NCI-H128 (cell line): ENCODE measurements around the gene HLX.

Experiments
- DNase-seq: peaks from one replicate; lab custom pipeline; 2025; ENCODE audit not compliant: unreplicated experiment; lab: John Stamatoyannopoulos, UW

The HLX gene

DNA sequence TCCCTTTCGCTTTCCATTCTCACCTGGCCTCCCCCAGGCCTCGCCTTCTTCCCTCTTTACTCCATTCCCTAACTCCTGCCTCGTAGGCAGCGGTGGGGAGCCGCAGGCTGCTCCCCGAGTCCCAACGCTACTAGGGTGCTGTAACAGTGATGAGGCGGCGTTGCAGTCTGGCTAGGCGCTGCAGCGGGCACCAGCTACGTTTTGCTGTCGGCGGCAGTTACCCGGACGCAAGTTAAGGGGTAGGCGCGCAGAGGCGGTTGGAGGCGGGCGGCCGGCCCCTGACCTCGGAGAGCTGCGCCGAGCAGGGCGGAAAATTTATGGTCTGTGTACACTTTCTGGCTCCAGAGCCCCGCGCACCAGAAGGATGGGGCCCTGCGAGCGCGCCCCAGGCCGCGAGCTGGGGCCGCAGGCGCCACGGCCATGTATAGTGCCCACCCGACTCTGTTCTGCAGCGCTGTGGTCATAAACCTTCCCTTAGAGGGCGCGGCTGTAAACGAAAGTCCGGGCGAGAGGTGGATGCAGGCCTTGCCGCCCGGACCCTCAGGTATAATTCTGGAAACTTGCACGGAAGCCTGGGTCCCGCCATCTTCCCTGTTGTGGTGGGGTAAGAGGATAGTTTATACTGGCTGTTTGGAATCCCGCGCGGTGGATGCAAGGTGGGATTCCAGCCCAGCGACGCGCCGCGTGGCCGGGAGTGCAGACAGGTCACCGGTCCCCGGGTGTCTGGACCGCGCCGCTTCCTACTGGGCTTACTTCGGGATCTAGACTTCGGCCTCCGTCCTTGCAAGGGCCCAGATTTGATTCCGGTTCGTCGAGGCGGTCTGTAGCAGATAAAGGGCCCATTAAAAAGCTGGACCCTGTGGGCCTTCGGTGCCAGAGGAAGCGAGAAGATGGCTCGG lies 15.0 kb downstream of the HLX start:
- no peak for DNase-seq

DNA sequence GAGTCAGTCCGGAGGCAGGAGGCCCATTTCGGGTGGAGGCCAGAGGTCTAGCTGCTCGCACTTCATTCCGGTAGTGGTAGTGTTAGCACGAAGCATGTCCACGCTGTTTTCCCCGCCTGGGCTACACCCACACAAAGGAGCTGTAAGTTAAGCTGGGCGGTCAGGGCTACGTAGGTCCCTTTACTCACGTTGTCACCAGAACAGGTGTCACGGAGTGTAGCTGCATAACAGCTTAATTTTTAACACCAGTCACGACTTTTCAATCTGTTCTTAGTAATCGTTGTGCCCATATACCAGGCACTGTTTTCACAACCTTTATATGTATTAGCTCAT lies 15.6 kb downstream of the HLX start:
- DNase-seq, result no peak

DNA sequence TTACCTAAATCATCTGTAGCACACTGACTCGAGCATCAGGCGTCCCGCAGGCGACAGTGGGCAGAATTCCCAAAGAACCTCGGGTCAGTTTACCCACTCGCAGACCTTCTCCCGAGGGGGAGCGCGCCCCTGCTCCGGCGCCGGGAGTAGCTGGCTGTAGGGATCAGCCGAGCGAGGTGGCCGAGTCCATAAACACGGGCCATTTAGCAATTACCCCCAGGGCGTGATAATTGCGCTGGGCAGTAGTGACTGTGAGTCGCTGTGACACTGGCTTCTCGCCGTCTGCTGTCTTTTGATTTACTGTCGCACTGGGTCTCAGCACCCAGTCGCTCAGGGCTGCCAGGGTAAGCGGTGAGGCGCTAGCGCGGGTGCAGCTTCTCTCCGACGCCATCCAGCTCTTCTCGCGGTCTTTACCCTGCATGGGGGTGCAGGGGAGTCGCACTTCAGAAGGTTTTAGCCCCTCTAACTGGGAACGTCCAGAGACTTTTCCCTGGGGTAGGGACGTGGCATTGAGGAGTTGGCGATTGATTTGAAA lies 16.2 kb downstream of the HLX start:
- no peak for DNase-seq

DNA sequence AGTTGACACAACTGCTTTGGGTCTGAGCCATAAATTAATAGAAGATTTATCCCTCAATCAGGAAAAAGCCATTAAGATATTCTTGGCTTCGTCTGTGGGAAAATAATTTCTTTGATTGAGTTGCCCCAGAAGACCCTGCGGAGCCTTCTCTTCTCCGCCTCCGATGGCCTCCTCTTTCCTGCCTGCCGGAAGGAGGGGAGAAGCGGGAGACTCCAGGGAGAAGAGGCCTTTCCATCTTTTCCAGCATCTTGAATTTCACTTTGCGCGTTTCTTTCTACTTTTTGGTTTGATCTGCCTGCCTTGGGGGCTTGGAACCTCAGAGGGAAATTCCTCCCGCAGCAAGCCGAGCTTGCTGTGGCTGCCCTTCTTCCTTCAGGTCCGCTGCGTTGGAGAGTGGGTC lies 16.8 kb downstream of the HLX start:
- no peak for DNase-seq

DNA sequence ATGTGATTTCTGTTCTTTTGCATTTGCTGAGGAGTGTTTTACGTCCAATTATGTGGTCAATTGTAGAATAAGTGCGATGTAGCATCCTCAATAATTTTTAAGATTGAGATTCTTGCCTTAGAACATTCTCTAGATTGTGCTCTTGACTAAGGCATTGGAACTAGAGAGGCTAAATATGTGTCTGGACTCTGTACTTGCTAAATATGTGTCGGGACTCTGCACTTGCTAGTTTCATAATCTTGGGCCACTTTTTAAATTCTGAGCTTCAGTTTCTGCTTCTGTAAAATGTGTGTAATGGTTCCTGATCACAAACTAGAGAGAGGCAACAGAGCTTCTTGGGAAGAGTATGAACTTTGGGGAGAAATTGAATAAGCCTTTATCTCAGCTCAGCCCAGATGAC lies 21.6 kb downstream of the HLX start:
- no peak for DNase-seq

DNA sequence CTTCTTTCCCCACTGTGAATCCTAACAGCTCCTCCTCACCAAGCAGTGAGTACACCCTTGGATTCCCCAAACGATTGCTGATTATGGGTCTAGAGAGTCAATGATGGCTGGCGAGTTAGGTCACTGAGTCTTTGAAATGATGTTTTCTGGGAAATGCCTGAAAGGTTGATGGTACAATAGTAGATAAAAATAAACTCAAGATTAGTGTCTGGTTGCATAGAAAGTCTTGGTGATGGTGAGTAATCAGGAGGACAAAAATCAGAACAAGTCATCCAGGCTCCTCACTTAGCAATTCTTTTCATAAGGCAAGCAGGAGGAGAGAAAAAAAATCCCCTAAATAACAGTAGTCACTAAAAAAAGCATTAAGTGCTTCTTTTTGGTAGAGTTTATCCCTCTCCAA lies 22.6 kb downstream of the HLX start:
- no peak for DNase-seq

DNA sequence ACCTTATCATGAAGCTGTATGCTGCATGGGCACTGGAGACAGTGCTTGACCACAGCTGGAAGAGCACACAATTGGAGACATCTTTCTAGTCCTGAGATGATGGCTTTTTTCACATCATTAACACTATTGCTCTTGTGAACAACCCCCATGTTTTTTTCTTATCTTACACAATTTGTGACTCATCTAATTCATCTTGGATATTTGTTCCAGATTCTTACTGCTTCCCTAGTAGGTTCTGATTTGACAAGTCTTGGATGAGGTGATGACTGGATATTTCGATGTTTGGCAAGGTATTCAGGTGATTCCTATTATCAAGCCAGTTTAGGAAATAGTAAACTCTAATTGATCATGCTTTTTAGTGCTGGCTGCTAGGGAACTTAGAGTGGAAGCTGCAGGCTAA lies 23.7 kb downstream of the HLX start:
- DNase-seq, result no peak

DNA sequence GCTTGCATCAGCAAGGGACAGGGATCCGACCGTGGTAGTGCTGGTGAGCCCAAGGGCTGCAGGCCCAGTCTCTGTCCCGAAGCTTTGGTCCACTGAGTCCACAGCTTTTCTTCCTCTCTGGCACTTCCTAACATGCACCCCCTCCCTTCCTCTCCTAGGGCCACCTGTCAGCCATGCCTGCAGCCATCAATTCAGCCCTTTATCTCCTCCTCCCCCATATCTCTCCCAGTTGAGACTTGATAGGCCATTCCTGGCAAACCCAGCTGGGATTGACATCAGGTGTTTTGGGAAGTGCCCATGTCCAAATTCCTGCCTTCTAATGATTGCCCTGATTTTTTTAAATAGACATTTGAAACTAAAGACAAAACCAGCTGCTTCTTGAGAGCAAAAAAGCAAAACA lies 25.6 kb downstream of the HLX start:
- no peak for DNase-seq

DNA sequence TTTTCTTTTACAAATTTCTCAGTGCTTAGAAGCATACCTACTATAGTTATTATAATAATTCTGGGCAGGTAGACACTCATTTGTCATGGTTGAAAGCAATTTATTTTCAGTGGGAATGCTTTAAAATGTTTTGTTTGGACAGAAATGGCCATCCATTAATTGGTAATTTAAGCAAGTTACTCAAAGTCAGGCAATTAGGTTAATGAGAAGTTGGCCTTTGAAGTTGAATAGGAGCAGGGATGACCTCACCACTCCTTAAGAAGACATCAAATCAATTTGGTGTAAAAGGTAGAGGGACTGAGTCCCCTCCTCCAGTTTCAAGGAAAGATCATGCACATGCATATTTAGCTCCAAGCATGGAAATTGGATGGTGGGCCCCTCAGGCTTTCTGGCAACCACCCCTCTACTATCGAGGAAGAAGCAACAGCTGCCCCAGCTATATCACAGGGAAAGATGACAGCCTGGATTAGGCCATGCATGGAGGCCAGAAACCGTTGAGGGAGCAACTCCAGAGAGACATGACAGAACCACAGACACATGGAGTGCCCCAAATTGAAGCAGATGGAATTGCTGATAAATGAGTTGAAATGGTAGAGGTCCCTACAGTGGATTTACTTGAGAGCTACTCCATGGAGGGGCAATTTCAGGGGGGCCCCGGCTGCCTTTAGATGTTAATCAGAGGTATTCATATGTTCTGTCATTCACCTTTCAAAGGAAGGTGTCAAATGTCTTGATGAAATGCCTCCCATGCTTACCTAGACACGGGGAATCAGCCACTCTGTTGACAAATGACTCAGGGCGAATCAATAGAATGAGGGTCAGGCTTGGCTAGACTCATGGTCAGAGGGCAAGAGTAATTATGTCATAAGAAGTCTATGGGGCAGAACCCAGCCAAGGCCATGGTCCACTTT lies 26.7 kb downstream of the HLX start:
- no peak for DNase-seq

DNA sequence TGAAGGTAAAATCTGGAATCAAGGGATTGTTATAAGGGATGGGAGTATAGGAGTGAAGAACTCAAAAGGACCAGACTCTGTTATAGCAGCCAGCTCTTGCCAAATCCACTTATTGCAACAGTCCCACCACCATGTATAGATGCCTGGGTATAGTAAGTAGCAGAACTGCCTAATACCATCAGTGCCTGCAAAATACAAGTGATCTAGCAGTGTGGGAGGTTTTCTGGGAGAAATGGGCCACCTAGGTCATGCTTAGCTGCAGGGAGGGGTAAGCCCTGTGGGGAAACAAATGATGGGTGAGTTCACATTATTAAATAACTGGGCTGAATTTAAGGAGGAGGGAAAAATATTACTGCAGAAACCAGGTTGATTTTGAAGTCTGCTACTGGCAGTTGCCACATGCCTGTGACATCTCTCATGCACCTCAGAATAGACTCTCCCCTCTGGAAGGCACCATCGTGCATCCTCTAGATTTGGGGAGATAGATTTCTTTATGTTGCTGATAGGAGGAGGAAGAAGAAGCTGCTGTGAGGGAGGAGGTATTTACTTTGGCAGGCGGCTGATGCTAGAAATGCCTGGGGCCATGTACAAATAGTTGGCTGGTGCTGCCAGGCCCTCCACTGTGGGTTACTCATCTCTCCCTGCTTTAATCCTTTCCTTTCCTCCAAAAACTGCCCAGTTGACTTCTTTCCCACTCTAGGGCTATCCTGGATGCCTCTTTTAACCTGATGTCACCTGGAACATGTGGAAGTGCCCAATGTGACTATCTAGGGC lies 27.5 kb downstream of the HLX start:
- DNase-seq, result no peak

DNA sequence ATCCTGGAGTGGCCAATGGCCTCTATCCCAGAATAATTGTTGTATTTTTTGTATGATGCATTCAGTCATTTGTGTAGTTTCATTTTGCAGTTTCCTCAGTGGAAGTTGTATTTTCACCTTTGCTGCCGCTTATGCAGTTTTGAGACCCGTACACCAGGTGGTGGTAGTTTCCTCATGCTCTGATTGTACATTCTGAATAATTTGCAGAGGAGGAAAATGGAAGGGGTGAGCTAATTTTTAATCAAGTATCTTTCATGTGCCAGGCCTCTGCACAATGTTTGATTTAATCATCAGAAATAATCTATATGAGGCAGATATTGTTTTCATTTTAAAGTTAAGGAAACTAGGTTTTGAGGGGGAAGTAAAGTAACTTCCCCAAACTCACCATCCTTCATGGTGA lies 29.5 kb downstream of the HLX start:
- DNase-seq, result no peak

DNA sequence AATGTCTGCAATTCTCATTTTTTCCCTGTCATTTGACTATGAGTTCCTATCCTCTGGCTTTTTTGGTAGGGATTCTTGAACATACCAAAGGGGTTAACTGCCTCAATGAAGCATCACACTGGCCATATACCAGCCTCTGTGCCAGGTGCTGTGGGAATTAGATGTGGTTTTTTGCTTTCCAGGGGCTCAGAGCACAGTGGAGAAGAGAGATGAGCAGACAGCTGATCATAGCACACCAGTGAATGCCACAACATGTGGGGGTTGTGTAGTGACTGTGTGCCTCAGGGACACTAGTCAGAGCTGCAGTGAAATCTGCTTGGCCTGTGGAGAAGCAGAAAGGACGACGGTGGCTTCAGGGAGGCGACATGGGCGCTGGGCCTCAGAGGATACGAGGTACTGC lies 30.8 kb downstream of the HLX start:
- no peak for DNase-seq

DNA sequence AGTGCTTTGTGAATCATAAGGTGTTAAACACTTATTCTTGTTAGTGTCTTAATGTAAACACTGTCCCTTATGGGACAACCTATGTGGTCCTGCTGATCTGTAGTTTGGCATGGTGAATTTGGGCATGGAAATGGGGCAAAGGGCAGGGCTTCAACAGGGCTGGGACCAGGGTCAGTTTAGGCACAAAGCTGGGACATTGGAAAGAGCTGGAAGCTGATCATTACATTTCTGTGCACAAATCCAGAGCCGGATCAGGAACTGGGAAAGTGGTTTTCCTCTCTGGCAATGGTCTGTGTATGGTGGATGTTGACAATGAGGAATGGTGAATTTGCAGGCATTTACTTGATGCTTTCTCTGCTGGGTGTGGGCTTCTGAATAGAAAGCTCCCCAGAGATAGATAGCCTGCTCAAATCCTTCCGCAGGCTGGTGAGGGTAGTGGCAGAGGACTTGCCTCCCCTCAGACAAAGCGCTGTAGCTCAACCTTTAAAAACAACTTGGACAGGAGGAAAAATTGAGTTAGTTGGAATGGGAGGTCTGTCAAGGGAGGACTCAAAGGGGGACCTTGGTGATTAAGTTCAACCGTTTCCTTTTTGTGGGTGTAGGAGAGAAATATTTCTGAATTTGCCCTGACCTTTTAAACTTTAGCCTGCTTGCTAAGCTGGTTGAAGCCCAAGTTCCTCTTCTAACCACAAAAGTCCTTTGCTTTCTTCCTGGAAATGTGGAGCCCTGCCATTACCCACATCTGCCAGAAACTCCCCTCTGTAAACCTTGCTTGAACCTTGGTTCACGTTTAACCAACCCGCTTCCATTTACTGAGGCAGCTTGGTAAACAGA lies 35.3 kb downstream of the HLX start:
- no peak for DNase-seq

DNA sequence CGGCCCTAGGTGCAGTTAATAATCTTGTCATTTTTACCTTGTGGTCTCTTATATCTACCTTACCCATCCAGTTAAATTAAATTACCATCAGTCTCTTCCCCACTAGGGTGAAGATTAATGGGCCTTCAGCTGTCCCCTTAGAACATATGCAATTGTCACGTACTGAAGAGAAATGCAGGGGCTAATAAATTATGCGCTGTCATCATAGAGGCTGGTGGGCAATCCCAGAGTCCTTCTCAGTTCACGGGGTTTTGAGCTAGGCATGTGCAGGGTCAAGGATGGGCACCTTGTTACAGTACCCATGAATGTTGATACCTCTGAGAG lies 35.8 kb downstream of the HLX start:
- DNase-seq, result no peak

DNA sequence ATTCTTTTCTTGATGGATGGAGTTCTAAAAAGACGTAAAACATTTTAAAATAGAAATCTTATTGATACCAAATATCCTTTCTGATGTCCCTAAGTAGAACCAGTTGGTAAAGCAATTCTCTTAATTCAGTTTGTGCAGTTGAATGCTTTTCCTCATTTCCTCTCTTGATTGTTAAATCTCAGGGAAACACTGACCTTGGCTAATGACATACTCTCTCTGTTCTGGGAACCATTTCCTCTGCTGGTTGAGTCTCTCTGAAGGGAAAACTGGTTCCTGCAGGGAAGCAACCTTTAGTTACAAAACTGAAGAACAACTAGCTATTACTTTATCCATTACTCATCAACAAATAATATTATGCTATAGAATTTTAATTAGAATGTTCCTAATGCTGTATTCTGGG lies 36.7 kb downstream of the HLX start:
- no peak for DNase-seq

DNA sequence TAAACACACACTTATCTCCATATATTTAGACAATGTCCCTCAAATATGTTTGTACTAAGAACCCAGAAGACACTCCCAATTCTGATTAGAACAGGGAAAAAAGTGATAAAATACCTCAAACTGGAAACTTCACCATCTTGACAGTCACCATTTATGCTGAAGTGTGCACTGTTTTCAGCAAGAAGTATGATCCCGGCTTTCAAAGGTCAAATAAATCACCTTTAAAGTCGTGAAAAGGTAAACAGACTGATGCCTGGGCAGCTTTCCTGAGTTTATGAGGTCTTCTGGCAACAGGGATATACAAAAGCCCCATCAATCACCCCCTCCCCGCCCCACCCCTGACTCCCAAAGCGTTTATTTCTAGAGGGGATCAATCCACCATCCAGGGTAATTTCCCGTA lies 37.9 kb downstream of the HLX start:
- DNase-seq, result no peak

DNA sequence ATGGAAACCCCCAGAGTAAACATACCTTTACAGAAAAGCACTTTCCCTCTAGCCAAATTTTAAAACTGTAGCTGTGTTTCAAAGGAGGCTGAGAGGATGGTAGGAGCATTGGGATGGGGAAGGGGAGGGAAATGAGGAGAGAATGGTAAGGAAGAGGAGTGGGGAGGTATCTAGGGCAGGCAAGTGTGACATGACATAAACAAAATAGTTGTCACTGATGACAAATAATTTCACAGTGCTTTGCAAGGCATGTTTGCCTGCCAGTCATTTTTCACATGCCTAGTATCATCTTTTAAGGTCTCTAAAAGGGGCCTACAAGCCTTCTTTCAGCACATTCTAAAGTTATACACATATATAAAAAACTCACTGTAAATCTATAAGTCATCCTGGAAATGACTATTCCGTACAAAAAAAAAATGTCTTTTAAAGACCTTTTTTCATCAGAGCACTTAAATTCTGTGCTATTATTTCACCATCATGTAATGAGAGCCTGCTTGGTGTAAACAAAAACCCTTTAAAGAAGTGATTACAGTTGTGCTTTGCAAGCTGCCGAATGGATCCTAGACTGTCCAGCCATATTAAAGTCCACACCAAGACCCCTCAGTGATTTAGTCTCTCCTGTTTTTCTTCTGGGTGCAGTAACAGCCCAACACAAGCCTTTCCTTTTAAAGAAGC lies 38.4 kb downstream of the HLX start:
- DNase-seq, result no peak

DNA sequence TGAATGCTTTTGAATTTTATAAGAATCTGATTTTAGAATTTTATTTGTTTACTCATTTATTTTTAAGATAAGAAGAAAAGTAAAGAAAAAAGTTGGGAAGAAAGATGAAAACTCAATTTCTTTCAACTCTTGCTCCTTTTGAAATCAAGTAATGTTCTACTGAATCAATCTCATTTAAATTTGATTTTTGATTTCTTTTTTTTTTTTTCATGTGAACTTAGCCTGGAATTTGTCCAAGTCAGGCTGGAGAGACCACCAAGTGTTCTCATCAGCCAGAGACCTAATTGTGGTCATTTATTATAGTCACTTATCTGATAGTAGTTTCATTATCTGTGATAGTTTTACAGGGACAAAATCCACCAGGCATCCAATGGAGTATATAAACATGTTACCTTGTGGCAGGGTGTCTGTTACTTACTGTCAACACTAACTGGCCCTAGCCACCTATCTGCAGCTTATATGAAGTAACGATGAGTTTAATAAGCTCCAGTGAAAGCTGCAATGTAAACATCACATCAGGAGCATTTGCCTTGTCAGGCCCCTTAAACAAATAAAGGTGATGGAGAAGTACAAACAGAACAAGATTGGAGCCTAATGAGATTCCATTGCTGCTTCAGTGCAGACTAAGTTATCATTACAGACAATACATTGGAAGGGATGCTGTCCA lies 39.2 kb downstream of the HLX start:
- no peak for DNase-seq

DNA sequence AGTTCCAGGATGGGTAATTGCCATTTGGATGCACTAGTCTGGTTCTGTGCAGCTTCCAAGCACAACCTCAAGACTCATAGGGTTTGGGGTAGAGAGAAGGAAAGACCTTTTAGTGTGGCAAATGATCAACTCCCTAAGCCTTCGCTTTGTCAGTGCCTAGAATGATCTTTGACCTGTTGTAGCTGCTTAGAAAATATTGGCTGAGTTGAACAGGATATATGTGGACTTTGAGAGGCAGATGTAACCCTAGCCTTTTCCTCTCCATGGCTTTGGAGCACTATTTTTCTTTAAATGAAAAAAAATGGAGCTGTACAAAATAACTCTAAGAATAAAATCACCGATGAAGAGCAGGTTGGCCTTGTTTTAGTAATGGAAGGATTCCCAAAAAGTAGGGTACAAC lies 41.7 kb downstream of the HLX start:
- DNase-seq, result no peak

DNA sequence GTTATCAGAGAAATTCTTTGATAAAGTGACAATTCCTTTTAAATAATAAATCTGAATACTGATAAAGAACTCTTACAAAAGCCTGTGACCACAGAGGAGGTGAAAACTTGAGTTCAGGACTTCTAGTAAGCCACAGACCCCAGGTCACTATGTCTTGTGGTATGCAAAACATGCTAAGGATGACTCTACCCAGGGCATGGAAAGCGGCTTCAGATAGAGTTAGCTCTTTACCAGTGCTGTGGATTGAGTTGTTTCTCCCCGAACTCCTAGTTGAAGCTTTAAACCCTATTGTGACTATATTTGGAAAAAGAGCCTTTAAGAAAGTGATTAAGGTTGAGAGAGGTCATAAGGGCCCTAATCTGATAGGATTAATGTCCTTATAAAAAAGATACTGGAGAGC lies 42.3 kb downstream of the HLX start:
- no peak for DNase-seq
